H1 (cell line): ENCODE measurements around the gene RRAS. TPM values are rescaled to one million over a fixed set of nuclear protein-coding genes. Genes with fewer than 3 reads are reported as not detected.

Experiments
- ASH2L ChIP-seq: fragments of 200-600, 300-600 bp; sonication (generic); IDR thresholded peaks from one replicate; pipeline ENCODE4 v1.7.1; 2017; ENCODE audit warnings: low read length
- BCL11A ChIP-seq, 2 experiments: IDR thresholded peaks; one replicate each; pipeline ENCODE4 v1.6.1; 2011; ENCODE audit warnings: low read depth in 2 of 2, low read length in 2 of 2, mild to moderate bottlenecking in 2 of 2
- CBX8 ChIP-seq: fragments of 300-800, 300-1000 bp; sonication (generic); IDR thresholded peaks from 2 replicates; pipeline ENCODE4 v1.7.1; 2016; ENCODE audit warnings: low read depth, low read length, borderline replicate concordance
- CEBPB ChIP-seq: IDR thresholded peaks from 2 replicates; pipeline ENCODE4 v1.6.1; 2012; ENCODE audit warnings: low read depth, low read length
- CHD1 ChIP-seq: IDR thresholded peaks from 2 replicates; pipeline ENCODE4 v1.6.1; 2012; ENCODE audit warnings: low read depth, low read length, improper control_type of control experiment
- EP300 ChIP-seq, 2 experiments: IDR thresholded peaks; 1 replicate in 1 of 2; 2 replicates in 1 of 2; pipeline ENCODE4 v1.6.1; 2011 to 2012; ENCODE audit warnings: low read depth in 2 of 2, low read length in 2 of 2, mild to moderate bottlenecking in 2 of 2, borderline replicate concordance in 1 of 2, inconsistent platforms in 1 of 2, moderate library complexity in 1 of 2
- GTF2F1 ChIP-seq: IDR thresholded peaks from 2 replicates; pipeline ENCODE4 v1.6.1; 2012; ENCODE audit warnings: low read depth, low read length, improper control_type of control experiment, borderline replicate concordance
- HDAC6 ChIP-seq: IDR thresholded peaks from one replicate; pipeline ENCODE4 v1.7.1; 2012; ENCODE audit warnings: low read depth, mild to moderate bottlenecking, inconsistent platforms, low read length, moderate library complexity
- JUN ChIP-seq: IDR thresholded peaks from 2 replicates; pipeline ENCODE4 v1.6.1; 2011; ENCODE audit warnings: low read depth, mild to moderate bottlenecking, improper control_type of control experiment, low read length
- MAFK ChIP-seq: IDR thresholded peaks from 2 replicates; pipeline ENCODE4 v1.6.1; 2012; ENCODE audit warnings: low read depth, mild to moderate bottlenecking, improper control_type of control experiment, low read length
- MAX ChIP-seq: IDR thresholded peaks from 2 replicates; pipeline ENCODE4 v1.6.1; 2012; ENCODE audit warnings: inconsistent platforms
- PHF8 ChIP-seq: fragments of 200-600 bp; sonication (generic); conservative IDR thresholded peaks from 2 replicates; pipeline ENCODE4 v1.7.1; 2012; ENCODE audit warnings: low read depth, mild to moderate bottlenecking, inconsistent platforms, low read length, moderate library complexity
- POU5F1 ChIP-seq: IDR thresholded peaks from 2 replicates; pipeline ENCODE4 v1.6.1; 2011; ENCODE audit warnings: low read depth, mild to moderate bottlenecking, low read length, moderate library complexity
- RAD21 ChIP-seq, 2 experiments: IDR thresholded peaks in 1 of 2; conservative IDR thresholded peaks in 1 of 2; 2 replicates each; pipeline ENCODE4 v1.6.1; 2011; ENCODE audit warnings: low read depth in 2 of 2, low read length in 2 of 2, improper control_type of control experiment in 1 of 2, inconsistent platforms in 1 of 2, mild to moderate bottlenecking in 1 of 2, moderate library complexity in 1 of 2
- RBBP5 ChIP-seq: IDR thresholded peaks from 2 replicates; pipeline ENCODE4 v1.7.1; 2012; ENCODE audit warnings: low read depth, mild to moderate bottlenecking, inconsistent platforms, low read length, moderate library complexity, borderline replicate concordance
- RNF2 ChIP-seq: fragments of 200-900, 300-1000 bp; sonication (generic); IDR thresholded peaks from 2 replicates; pipeline ENCODE4 v1.7.1; 2016; ENCODE audit warnings: borderline replicate concordance, low read depth, mild to moderate bottlenecking, antibody characterized with exemption, low read length; ENCODE audit not compliant: poor library complexity, severe bottlenecking; ENCODE audit errors: missing control alignments
- SIRT6 ChIP-seq: IDR thresholded peaks from one replicate; pipeline ENCODE4 v1.7.1; 2012; ENCODE audit warnings: low read length, inconsistent platforms
- SP1 ChIP-seq: IDR thresholded peaks from 2 replicates; pipeline ENCODE4 v1.6.1; 2011; ENCODE audit warnings: low read depth, low read length
- SP4 ChIP-seq: IDR thresholded peaks from 2 replicates; pipeline ENCODE4 v1.6.1; 2012; ENCODE audit warnings: low read length, inconsistent platforms
- SRF ChIP-seq: IDR thresholded peaks from 2 replicates; pipeline ENCODE4 v1.6.1; 2011; ENCODE audit warnings: mild to moderate bottlenecking, low read depth, low read length, moderate library complexity
- SUZ12 ChIP-seq: fragments of 200-600 bp; sonication (generic); IDR thresholded peaks from 2 replicates; pipeline ENCODE4 v1.6.1; 2012; ENCODE audit warnings: mild to moderate bottlenecking, inconsistent platforms, low read length, moderate library complexity, mixed read lengths
- TAF1 ChIP-seq: IDR thresholded peaks from 2 replicates; pipeline ENCODE4 v1.6.1; 2011; ENCODE audit warnings: mild to moderate bottlenecking, low read depth, low read length
- TBP ChIP-seq: IDR thresholded peaks from 2 replicates; pipeline ENCODE4 v1.6.1; 2011; ENCODE audit warnings: low read depth, low read length, improper control_type of control experiment
- TCF12 ChIP-seq: IDR thresholded peaks from 2 replicates; pipeline ENCODE4 v1.6.1; 2011; ENCODE audit warnings: low read depth, mild to moderate bottlenecking, low read length
- YY1 ChIP-seq: IDR thresholded peaks from 2 replicates; pipeline ENCODE4 v1.6.1; 2011; ENCODE audit warnings: low read depth, mild to moderate bottlenecking, low read length
- polyA plus RNA-seq, 7 experiments: library from polyadenylated mRNA; depleted of rRNA in 3 of 7; stranded (reverse) in 5 of 7; unstranded in 2 of 7; fragments of >200 nt in 5 of 7; fragments of 200-250 nt in 2 of 7; gene quantifications; 1 replicate in 5 of 7; 2 replicates in 1 of 7; 4 replicates in 1 of 7; pipeline versions ENCODE4 v1.2.1 to v1.2.3, GENCODE V29; 2011 to 2013; ENCODE audit warnings: missing spikeins in 2 of 7, mixed read lengths in 2 of 7
- total RNA-seq: library from RNA; stranded (reverse); fragmentation: NEBNext Ultra II Directional; extraction: Animal tissue kit (Norgen Biotek cat#: 25700); gene quantifications from 2 replicates; pipeline ENCODE4 v1.2.1, GENCODE V29; 2021

RRAS gene
- total and polyA plus RNA-seq, 2 of the 8 experiments (the other 6 are each of a cell fraction or from before 2014, with no cell fraction given) = 17.7 to 49.1 TPM

- TF ChIP-seq RAD21 (IDR thresholded peaks at IDR 0.05 in 1 of 2, conservative IDR thresholded peaks at IDR 0.05 in 1 of 2; ENCODE audit: low read depth in 2 of 2, low read length in 2 of 2) (no peak), PHF8 (no peak), CEBPB (no peak), RBBP5 (peak; percentile 94), ASH2L (peak; percentile 88), RNF2 (no peak), TBP (no peak; the same call in 1 of the 2 replicates), EP300 (IDR thresholded peaks at IDR 0.05; ENCODE audit: borderline replicate concordance in 1 of 2, low read depth in 2 of 2, low read length in 2 of 2) (peak in 1 of 2 experiments; percentile 64; a peak in 2 of 3 replicates), SUZ12 (no peak), JUN (peak; percentile 87), MAFK (no peak), TCF12 (no peak), YY1 (no peak), MAX (peak; percentile 79), SP4 (peak; percentile 88), CBX8 (no peak), SRF (peak; percentile 24; the same call in 1 of the 2 replicates), GTF2F1 (no peak; the same call in 1 of the 2 replicates), HDAC6 (no peak), POU5F1 (no peak), SP1 (peak; percentile 76), SIRT6 (no peak), BCL11A (IDR thresholded peaks at IDR 0.05; ENCODE audit: low read depth in 2 of 2, low read length in 2 of 2) (no peak), CHD1 (no peak), TAF1 (peak; percentile 71)
Observed at GRCh38 chr19:49640113-49640898, at the start of gene RRAS (continued).
